Endothelial cell of umbilical vein (primary cell): ENCODE measurements around the gene FAM124B.

Source experiments
- EZH2 ChIP-seq: IDR thresholded peaks from 2 replicates; pipeline ENCODE4 v1.6.1; 2012; ENCODE audit warnings: borderline replicate concordance, low read depth, mild to moderate bottlenecking, moderate library complexity, low read length, inconsistent platforms; ENCODE audit not compliant: severe bottlenecking
- GATA2 ChIP-seq: IDR thresholded peaks from 2 replicates; pipeline ENCODE4 v1.7.0; 2011; ENCODE audit warnings: low read depth, mild to moderate bottlenecking, moderate library complexity, mixed read lengths, low read length; ENCODE audit not compliant: insufficient read length, insufficient read depth
- JUN ChIP-seq: IDR thresholded peaks from 2 replicates; pipeline ENCODE4 v1.6.1; 2011; ENCODE audit warnings: borderline replicate concordance, low read depth; ENCODE audit not compliant: insufficient read length, insufficient read depth
- MYC ChIP-seq: IDR thresholded peaks from one replicate; pipeline ENCODE4 v1.6.1; 2011; ENCODE audit warnings: mild to moderate bottlenecking, low read depth, low read length
- POLR2A ChIP-seq: IDR thresholded peaks from 2 replicates; pipeline ENCODE4 v1.6.1; 2012; ENCODE audit warnings: low read depth, mild to moderate bottlenecking, control low read depth, low read length
- POLR2AphosphoS5 ChIP-seq: IDR thresholded peaks from 2 replicates; pipeline ENCODE4 v1.6.1; 2012; ENCODE audit warnings: low read depth, mild to moderate bottlenecking, control low read depth, low read length, moderate library complexity; ENCODE audit not compliant: insufficient read depth
- TF ChIP-seq, protein P1 (sequence below), 2 donors: IDR thresholded peaks; 1 replicate in 1 of 2; 2 replicates in 1 of 2; pipeline ENCODE4 v1.5.1; 2011; ENCODE audit warnings: low read length in 2 of 2, mild to moderate bottlenecking in 2 of 2, moderate library complexity in 2 of 2, control low read depth in 1 of 2, inconsistent platforms in 1 of 2, low read depth in 1 of 2; ENCODE audit not compliant: insufficient read depth in 1 of 2; ENCODE audit errors: extremely low read depth in 1 of 2
- TF ChIP-seq, protein P2 (sequence below): IDR thresholded peaks from 2 replicates; pipeline ENCODE4 v1.6.1; 2011; ENCODE audit not compliant: insufficient read depth, insufficient read length

DNA sequence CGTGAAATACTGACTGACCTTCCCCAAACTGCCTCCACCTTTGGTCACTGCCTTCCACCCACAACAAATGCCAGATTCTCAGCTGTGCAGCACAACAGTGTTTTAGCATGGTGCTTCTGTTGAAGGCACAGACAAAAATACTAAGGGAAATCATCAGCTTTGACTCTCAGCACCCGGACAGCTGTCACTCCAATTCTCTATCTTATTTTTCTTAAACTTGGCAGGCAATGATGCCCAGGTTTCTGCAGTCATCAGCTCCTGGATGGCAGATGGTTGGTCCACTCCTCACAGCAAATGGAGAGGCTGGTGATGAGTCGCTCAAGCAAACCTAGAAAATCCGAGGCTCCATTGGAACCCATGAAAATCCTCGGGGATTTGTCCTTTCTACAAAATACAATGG lies 2.9 kb upstream of the FAM124B start:
- TF ChIP-seq, protein P1, sequence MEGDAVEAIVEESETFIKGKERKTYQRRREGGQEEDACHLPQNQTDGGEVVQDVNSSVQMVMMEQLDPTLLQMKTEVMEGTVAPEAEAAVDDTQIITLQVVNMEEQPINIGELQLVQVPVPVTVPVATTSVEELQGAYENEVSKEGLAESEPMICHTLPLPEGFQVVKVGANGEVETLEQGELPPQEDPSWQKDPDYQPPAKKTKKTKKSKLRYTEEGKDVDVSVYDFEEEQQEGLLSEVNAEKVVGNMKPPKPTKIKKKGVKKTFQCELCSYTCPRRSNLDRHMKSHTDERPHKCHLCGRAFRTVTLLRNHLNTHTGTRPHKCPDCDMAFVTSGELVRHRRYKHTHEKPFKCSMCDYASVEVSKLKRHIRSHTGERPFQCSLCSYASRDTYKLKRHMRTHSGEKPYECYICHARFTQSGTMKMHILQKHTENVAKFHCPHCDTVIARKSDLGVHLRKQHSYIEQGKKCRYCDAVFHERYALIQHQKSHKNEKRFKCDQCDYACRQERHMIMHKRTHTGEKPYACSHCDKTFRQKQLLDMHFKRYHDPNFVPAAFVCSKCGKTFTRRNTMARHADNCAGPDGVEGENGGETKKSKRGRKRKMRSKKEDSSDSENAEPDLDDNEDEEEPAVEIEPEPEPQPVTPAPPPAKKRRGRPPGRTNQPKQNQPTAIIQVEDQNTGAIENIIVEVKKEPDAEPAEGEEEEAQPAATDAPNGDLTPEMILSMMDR (IDR thresholded peaks at IDR 0.05; ENCODE audit: extremely low read depth in 1 of 2, insufficient read depth in 1 of 2, low read depth in 1 of 2, low read length in 2 of 2), result no peak
- no peak for TF ChIP-seq POLR2A
- TF ChIP-seq POLR2AphosphoS5, result no peak
- TF ChIP-seq, protein P2, sequence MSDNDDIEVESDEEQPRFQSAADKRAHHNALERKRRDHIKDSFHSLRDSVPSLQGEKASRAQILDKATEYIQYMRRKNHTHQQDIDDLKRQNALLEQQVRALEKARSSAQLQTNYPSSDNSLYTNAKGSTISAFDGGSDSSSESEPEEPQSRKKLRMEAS, result no peak
- TF ChIP-seq MYC, result no peak
- TF ChIP-seq EZH2, result no peak
- no peak for TF ChIP-seq JUN
- no peak for TF ChIP-seq GATA2
